Measurements from ENCODE around the gene DCST2. TPM values are rescaled to one million over a fixed set of nuclear protein-coding genes. Genes with fewer than 3 reads are reported as not detected.

Gene DCST2
- polyA plus RNA-seq, 4 donors: 1.9 to 27.1 (median 10.6) TPM

DNA sequence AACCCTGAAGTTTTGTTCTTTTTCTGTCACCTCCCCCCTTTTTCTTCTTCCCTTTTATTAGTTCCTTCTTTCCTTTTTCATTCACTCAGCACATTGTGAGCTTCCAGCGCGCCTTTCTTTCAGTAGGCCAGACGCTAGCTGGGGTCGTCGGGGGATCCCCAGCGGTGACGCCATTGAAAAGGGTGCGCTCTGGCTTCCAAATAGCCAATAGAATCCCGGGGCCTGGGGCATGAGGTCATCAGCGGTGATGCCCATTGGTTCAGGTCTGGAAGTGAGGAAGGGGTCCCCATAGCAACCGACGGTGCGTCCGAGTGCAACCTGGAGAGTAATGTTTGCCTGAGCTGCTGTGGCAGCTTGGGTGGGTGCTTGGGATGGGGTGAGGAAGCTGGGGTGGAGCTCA, 38.1 kb upstream of the DCST2 start:
- 58 to 80% (median 65%) methylated on average over 14 of the region's 14 CpGs for WGBS, 3 donors
- no peak for FAIRE-seq
- peaks cover 0 to 15% (median 0%) of the 10 kb centered on the region in 3 donors for H3K27me3 ChIP-seq (ENCODE audit: control insufficient read depth in 3 of 3, insufficient read depth in 3 of 3, low read length in 3 of 3)
- no peaks in the 10 kb centered on the region for H3K9me3 ChIP-seq (ENCODE audit: control insufficient read depth in 2 of 2, insufficient read depth in 1 of 2, low read depth in 1 of 2, low read length in 1 of 2)
- peaks cover 0 to 47% (median 0%) of the 10 kb centered on the region in 3 donors for H3K4me1 ChIP-seq (ENCODE audit: control insufficient read depth in 3 of 3, insufficient read depth in 2 of 3, low read depth in 1 of 3, low read length in 2 of 3)
- peaks cover 0 to 31% (median 0%) of the 10 kb centered on the region in 3 donors for H3K36me3 ChIP-seq (ENCODE audit: control insufficient read depth in 3 of 3, insufficient read depth in 2 of 3, low read depth in 1 of 3, low read length in 3 of 3)
- H3K27ac ChIP-seq (ENCODE audit: low read depth in 1 of 3, low read length in 2 of 3): peak overlapping the region in 1 of 3 donors; percentile 83
- H3K4me3 ChIP-seq (ENCODE audit: low read depth in 1 of 3, low read length in 3 of 3): peak overlapping the region in 1 of 3 donors; percentile 41
- peak in 1 of 2 donors; percentile 59 for DNase-seq

DNA sequence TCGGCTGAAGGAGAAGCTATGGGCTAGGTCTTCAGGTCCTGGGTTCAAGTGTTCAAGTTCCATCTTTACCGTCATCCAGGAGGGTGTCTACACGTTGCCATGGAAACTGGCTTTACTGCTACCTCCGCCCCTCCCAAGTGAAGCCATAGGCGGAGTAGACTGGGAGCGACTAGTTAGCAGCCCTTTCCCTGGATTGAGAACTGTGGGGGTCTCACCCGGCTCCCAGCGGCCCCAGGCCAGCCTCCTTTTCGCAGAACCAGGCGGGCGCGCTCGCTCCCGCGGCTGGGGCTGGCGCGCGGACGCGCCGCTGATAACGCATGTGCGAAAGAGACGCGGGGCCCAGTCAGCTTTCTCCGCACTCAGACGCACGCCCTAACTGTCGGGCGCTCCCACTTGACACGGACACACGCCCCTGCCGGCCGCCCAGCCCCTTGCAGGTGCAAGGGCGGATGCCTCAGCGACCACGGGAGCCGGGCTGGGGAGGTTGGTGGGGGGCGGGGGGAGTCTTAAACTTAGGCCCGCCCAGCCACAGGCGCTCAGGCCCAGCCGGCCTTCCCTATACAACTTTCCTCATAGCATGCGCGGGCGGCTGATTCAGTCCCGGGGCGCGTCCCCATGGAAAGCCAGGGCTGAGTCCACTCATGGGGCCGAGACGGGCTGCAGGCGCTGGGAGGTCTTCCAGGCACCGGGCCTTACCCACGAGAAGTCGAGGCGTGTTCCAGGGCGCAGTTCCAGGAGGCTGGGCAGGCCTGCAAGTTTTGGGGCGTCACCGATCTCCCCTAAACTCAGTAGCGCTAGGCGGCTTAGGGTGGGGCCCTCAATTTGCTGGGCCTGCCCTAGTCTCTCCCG, 37.4 kb upstream of the DCST2 start:
- peaks cover 0 to 15% (median 0%) of the 10 kb centered on the region in 3 donors for H3K27me3 ChIP-seq (ENCODE audit: control insufficient read depth in 3 of 3, insufficient read depth in 3 of 3, low read length in 3 of 3)
- WGBS, 3 donors: 3 to 8% (median 4%) methylated on average over 56 to 61 of the region's 61 CpGs

DNA sequence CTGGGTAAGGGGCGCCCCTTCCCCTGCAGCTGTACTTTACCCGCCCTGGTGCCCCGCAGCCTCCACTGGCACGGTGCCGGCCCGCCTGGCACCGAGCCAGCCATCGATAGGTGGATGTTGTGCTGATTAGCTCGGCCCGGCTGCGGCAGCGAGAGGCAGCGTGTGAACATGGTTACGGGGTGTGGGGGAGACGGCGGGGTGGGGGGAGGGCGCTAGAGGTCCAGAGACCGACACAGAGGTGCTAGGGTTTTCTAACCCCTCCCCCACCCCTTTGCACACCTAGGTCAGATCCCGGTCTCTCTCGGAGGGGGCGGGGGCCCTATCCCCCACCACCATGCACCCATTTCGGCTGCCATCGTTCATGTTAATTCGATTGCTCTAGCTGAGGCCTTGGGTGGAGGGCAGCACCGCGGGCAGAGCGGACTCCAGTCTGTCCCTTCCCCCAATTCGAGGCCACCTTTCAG, 36.6 kb upstream of the DCST2 start:
- Histone ChIP-seq H3K27me3 (ENCODE audit: control insufficient read depth in 3 of 3, insufficient read depth in 3 of 3, low read length in 3 of 3) (peaks cover 0 to 15% (median 0%) of the 10 kb centered on the region in 3 donors), H3K27ac (ENCODE audit: low read depth in 1 of 3, low read length in 2 of 3) (peak overlapping the region in 2 of 3 donors; percentile 8 to 83), H3K9me3 (ENCODE audit: control insufficient read depth in 2 of 2, insufficient read depth in 1 of 2, low read depth in 1 of 2, low read length in 1 of 2) (no peaks in the 10 kb centered on the region), H3K4me1 (ENCODE audit: control insufficient read depth in 3 of 3, insufficient read depth in 2 of 3, low read depth in 1 of 3, low read length in 2 of 3) (peaks cover 0 to 60% (median 0%) of the 10 kb centered on the region in 3 donors), H3K4me3 (ENCODE audit: low read depth in 1 of 3, low read length in 3 of 3) (peak overlapping the region in 1 of 3 donors; percentile 41), H3K36me3 (ENCODE audit: control insufficient read depth in 3 of 3, insufficient read depth in 2 of 3, low read depth in 1 of 3, low read length in 3 of 3) (peaks cover 0 to 43% (median 0%) of the 10 kb centered on the region in 3 donors)
- DNase-seq: peak; percentile 50 to 89
- FAIRE-seq: no peak
- 16 to 36% (median 21%) methylated on average over 26 to 28 of the region's 28 CpGs for WGBS, 3 donors

More for the DNA sequence above, 37.4 kb upstream of the DCST2 start:
- H3K36me3 ChIP-seq (ENCODE audit: control insufficient read depth in 3 of 3, insufficient read depth in 2 of 3, low read depth in 1 of 3, low read length in 3 of 3): peaks cover 0 to 38% (median 0%) of the 10 kb centered on the region in 3 donors
- H3K4me1 ChIP-seq (ENCODE audit: control insufficient read depth in 3 of 3, insufficient read depth in 2 of 3, low read depth in 1 of 3, low read length in 2 of 3): peaks cover 0 to 54% (median 0%) of the 10 kb centered on the region in 3 donors
- H3K9me3 ChIP-seq (ENCODE audit: control insufficient read depth in 2 of 2, insufficient read depth in 1 of 2, low read depth in 1 of 2, low read length in 1 of 2): no peaks in the 10 kb centered on the region
- peak overlapping the region in 2 of 3 donors; percentile 4 to 41 for H3K4me3 ChIP-seq (ENCODE audit: low read depth in 1 of 3, low read length in 3 of 3)
- DNase-seq (peak; percentile 81 to 95), FAIRE-seq (no peak)
- peak overlapping the region in 2 of 3 donors; percentile 53 to 83 for H3K27ac ChIP-seq (ENCODE audit: low read depth in 1 of 3, low read length in 2 of 3)

DNA sequence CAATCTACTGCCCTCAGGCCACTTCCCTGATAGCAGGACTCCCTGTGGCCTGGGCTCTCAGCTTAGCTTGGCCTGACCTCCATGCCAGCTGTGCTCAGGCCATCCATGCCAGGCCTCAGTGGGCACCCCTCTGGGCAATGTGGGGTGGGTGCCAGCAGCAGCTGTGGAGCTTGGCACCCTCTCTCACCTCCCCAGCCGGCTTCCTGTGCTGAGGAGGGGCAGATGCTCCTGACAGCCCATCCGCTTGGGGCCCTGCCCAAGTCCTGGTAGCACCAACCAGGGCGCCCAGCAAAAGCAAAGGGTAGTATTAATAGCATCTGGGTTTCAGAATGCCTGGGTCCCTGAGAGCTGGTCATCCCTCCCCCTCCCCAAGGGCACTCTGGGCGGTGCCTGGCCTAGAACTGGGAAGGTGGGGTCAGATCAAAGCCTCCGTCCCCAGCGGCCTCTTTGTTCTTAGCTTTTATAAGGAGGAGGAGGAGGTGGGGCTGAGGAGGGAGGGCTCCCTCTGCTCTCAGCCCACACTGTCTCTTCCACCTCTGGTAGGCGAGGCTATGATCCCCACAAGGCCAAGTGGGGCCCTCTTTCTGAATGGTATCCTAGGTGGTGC, 36.1 kb upstream of the DCST2 start:
- Histone ChIP-seq H3K4me3 (ENCODE audit: low read depth in 1 of 3, low read length in 3 of 3) (no peak overlapping the region), H3K36me3 (ENCODE audit: control insufficient read depth in 3 of 3, insufficient read depth in 2 of 3, low read depth in 1 of 3, low read length in 3 of 3) (peaks cover 0 to 46% (median 0%) of the 10 kb centered on the region in 3 donors), H3K27me3 (ENCODE audit: control insufficient read depth in 3 of 3, insufficient read depth in 3 of 3, low read length in 3 of 3) (peaks cover 0 to 15% (median 0%) of the 10 kb centered on the region in 3 donors), H3K9me3 (ENCODE audit: control insufficient read depth in 2 of 2, insufficient read depth in 1 of 2, low read depth in 1 of 2, low read length in 1 of 2) (no peaks in the 10 kb centered on the region), H3K4me1 (ENCODE audit: control insufficient read depth in 3 of 3, insufficient read depth in 2 of 3, low read depth in 1 of 3, low read length in 2 of 3) (peaks cover 0 to 64% (median 3%) of the 10 kb centered on the region in 3 donors), H3K27ac (ENCODE audit: low read depth in 1 of 3, low read length in 2 of 3) (peak overlapping the region in 2 of 3 donors; percentile 8 to 83)
- FAIRE-seq (no peak), DNase-seq (peak in 1 of 2 donors; percentile 43)
- WGBS, 3 donors: 29 to 61% (median 48%) methylated on average over 7 of the region's 7 CpGs

DNA sequence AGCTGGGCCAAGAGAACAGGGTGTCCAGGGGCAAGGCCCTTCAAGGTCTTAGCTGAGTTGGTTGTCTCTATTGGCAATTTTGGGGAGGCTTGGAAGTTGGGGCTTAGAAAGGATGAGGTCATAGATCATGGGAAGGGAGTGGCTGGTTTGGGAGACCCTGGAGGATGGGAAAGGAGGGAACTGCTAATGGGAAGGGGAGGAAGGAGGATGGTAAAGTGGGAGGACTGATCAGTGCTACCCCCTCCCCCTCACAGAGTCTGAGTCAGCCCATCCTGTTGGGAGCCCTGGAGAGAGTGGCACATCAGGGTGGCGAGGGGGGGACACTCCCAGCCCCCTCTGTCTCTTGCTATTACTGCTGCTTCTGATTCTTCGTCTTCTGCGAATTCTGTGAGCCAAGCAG, 35.0 kb upstream of the DCST2 start:
- DNase-seq (no peak), FAIRE-seq (no peak)
- no peak overlapping the region for H3K4me3 ChIP-seq (ENCODE audit: low read depth in 1 of 3, low read length in 3 of 3)
- H3K4me1 ChIP-seq (ENCODE audit: control insufficient read depth in 3 of 3, insufficient read depth in 2 of 3, low read depth in 1 of 3, low read length in 2 of 3): peaks cover 0 to 70% (median 3%) of the 10 kb centered on the region in 3 donors
- no peaks in the 10 kb centered on the region for H3K9me3 ChIP-seq (ENCODE audit: control insufficient read depth in 2 of 2, insufficient read depth in 1 of 2, low read depth in 1 of 2, low read length in 1 of 2)
- no peak overlapping the region for H3K27ac ChIP-seq (ENCODE audit: low read depth in 1 of 3, low read length in 2 of 3)
- 89 to 94% (median 94%) methylated on average over 2 to 3 of the region's 3 CpGs for WGBS, 3 donors
- peaks cover 0 to 13% (median 0%) of the 10 kb centered on the region in 3 donors for H3K27me3 ChIP-seq (ENCODE audit: control insufficient read depth in 3 of 3, insufficient read depth in 3 of 3, low read length in 3 of 3)
- peaks cover 0 to 46% (median 0%) of the 10 kb centered on the region in 3 donors for H3K36me3 ChIP-seq (ENCODE audit: control insufficient read depth in 3 of 3, insufficient read depth in 2 of 3, low read depth in 1 of 3, low read length in 3 of 3)

DNA sequence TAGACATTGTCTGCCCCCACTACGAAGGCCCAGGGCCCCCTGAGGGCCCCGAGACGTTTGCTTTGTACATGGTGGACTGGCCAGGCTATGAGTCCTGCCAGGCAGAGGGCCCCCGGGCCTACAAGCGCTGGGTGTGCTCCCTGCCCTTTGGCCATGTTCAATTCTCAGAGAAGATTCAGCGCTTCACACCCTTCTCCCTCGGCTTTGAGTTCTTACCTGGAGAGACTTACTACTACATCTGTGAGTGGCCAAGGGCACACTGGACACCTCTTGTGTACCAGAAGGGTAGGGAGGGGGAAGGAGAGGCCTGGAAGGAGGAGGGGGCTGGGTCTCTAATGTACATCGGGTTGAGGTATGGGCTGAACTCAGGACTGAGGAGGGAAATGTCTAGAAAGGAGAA, 33.2 kb upstream of the DCST2 start:
- Histone ChIP-seq H3K36me3 (ENCODE audit: control insufficient read depth in 3 of 3, insufficient read depth in 2 of 3, low read depth in 1 of 3, low read length in 3 of 3) (peaks cover 0 to 46% (median 0%) of the 10 kb centered on the region in 3 donors), H3K4me1 (ENCODE audit: control insufficient read depth in 3 of 3, insufficient read depth in 2 of 3, low read depth in 1 of 3, low read length in 2 of 3) (peaks cover 6 to 84% (median 7%) of the 10 kb centered on the region in 3 donors), H3K27me3 (ENCODE audit: control insufficient read depth in 3 of 3, insufficient read depth in 3 of 3, low read length in 3 of 3) (peaks cover 0 to 6% (median 0%) of the 10 kb centered on the region in 3 donors), H3K27ac (ENCODE audit: low read depth in 1 of 3, low read length in 2 of 3) (peak overlapping the region in 1 of 3 donors; percentile 41), H3K9me3 (ENCODE audit: control insufficient read depth in 2 of 2, insufficient read depth in 1 of 2, low read depth in 1 of 2, low read length in 1 of 2) (no peaks in the 10 kb centered on the region), H3K4me3 (ENCODE audit: low read depth in 1 of 3, low read length in 3 of 3) (no peak overlapping the region)
- FAIRE-seq (no peak), DNase-seq (peak; percentile 23 to 52)
- WGBS, 3 donors: 44 to 67% (median 51%) methylated on average over 8 of the region's 8 CpGs

DNA sequence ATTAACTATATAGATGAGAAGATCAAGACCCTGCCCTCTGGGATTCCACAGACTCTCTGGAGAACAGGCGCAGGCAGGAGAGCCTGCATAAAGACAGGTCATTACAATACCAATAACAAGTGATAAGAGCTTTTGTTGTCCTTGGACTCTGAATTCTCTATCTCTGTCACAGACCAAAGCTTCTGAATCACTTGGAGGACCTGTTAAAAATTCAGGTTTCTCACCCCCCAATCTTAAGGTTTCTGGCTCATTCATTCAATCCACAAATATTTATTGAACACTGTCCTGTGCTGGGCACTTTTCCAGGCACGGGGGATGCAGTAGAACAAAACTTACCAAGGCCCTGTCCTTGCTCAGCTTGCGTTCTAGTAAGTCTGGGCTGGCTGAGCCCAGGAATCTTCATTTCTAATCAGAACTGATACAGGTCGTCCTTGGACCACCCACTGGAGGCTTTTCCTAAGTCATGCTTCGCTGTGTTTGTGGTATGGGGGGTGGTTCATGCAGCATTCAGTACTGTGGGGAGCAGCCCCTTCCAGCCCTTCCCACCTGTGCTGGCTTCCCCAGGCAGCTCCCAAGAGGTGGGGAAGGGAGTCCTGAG, 31.4 kb upstream of the DCST2 start:
- H3K9me3 ChIP-seq (ENCODE audit: control insufficient read depth in 2 of 2, insufficient read depth in 1 of 2, low read depth in 1 of 2, low read length in 1 of 2): no peaks in the 10 kb centered on the region
- peak overlapping the region in 2 of 3 donors; percentile 78 to 88 for H3K4me3 ChIP-seq (ENCODE audit: low read depth in 1 of 3, low read length in 3 of 3)
- peaks cover 6 to 76% (median 7%) of the 10 kb centered on the region in 3 donors for H3K4me1 ChIP-seq (ENCODE audit: control insufficient read depth in 3 of 3, insufficient read depth in 2 of 3, low read depth in 1 of 3, low read length in 2 of 3)
- peak; percentile 55 to 58 for DNase-seq
- WGBS, 3 donors: 43 to 63% (median 55%) methylated on average over 5 of the region's 5 CpGs
- H3K27me3 ChIP-seq (ENCODE audit: control insufficient read depth in 3 of 3, insufficient read depth in 3 of 3, low read length in 3 of 3): peaks cover 0 to 4% (median 0%) of the 10 kb centered on the region in 3 donors
- H3K36me3 ChIP-seq (ENCODE audit: control insufficient read depth in 3 of 3, insufficient read depth in 2 of 3, low read depth in 1 of 3, low read length in 3 of 3): peaks cover 0 to 57% (median 0%) of the 10 kb centered on the region in 3 donors
- H3K27ac ChIP-seq (ENCODE audit: low read depth in 1 of 3, low read length in 2 of 3): peak overlapping the region in 1 of 3 donors; percentile 96
- FAIRE-seq: no peak

Data from small intestine (tissue), 7 donors.